Ramos (cell line): ENCODE results near the gene PHRF1.

ENCODE experiments used
- in situ Hi-C: fragments of 300-500 bp; cut with MboI; formaldehyde crosslinking; loops from one replicate; pipeline ENCODE4 v1.14.3; 2022; ENCODE audit warnings: low sequenced_read_pairs; ENCODE audit not compliant: unreplicated experiment

Gene PHRF1

GRCh38 chr11:575996-576768 is at the start of gene PHRF1:
PHRF1 (plus strand) TSS chr11:576470; CDS start chr11:581513, 5,043 bp downstream.
- in situ Hi-C loops, result no loop called here

DNA sequence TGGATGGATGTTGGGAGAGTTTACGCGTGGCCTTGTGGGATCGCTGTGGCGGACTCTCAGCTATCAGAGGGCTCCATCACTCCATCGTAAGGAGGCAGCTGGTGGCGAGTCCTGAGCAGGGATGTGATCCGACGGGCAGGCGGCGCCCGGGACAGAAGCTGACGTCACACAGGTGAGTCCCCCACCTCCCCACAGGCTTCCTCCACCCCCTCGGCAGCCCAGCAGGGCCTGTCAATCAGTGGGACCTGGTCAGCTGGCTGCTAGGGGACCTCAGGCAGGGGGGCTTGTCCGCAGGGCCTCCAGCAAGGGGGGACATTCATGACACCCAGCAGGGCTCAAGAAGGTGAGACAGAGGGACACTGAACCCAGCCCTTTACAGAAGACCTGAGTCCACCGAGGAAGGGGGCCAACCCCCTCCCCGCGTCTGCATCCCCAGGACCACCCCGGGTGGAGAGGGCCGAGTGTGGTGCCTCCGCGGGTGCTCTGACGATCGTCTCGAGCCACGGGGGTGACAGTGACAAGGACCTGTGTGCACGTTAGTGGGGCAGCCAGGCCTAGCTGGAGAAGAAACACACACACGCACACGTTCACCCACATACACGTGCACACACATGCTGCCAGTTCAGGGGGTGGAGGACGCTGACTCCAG is 48.0 kb upstream of the PHRF1 start:
- in situ Hi-C loops, result no loop called here

- in situ Hi-C loops, result no loop called here
Measured at GRCh38 chr11:528815-529727, 47.2 kb upstream of the PHRF1 start.

DNA sequence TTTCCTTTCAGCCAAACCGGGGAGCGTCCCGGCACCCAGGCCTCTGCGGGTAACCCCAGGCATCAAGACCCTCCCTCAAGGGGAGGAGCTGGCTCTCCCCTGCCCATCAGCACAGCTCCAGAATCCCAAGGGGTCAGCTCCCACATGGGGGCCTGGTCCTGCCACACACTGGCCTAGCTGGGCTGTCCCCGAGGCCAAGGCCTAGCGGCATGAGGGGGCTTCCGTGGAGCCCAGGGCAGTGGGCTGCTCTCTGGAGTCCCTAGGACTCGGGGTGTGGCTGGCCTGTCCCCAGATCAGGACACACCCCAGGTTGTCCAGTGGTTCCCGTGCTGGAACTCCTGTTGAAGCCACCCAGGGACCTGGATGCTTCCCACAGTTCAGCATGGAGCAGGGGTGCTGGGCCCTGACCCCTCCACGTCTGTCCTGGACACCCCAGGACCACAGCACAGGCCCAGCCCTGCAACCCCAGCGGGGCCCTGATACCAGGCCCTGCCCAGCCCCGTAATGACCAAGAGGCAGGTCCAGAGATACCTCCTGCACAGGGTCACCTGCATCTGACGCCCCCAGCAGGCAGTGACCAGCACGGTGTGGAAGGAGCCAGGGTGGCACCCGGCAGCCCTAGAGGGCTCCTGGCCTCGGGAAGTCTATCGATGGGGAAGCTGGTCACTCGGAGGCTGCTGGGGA is 46.4 kb upstream of the PHRF1 start:
- in situ Hi-C loops, result no loop called here

- in situ Hi-C loops, result no loop called here
Measured at GRCh38 chr11:530960-531831, 45.1 kb upstream of the PHRF1 start.

- in situ Hi-C loops, result no loop called here
Measured at GRCh38 chr11:531919-532526, 44.2 kb upstream of the PHRF1 start.

GRCh38 chr11:532527-532985 is 43.7 kb upstream of the PHRF1 start:
- in situ Hi-C loops, result no loop called here

DNA sequence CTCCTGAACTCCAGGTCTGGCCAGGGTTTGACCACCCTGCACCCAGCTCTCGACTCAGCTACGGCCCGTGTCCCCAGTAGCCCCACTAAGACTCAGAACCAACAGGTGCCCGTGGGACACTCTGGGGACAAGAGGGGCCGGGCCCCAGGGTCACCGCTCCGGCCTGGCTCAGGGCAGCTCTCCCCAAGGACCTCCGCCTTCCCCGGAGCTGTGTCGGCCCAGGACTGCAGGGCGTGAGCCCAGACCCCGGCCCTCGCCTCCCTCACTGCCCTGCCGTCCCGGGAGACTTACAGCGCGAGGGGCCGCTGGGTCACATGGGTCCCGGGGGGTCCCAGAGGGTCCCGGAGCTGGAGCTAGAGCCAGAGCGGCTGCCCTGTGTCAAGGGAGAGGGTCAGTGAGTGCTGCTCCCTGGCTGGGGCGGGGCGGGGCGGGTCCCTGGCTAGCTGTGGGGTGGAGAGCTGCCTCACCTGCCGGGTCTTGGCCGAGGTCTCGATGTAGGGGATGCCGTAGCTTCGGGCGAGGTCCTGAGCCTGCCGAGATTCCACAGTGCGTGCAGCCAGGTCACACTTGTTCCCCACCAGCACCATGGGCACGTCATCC is 43.2 kb upstream of the PHRF1 start:
- in situ Hi-C loops, result no loop called here

DNA sequence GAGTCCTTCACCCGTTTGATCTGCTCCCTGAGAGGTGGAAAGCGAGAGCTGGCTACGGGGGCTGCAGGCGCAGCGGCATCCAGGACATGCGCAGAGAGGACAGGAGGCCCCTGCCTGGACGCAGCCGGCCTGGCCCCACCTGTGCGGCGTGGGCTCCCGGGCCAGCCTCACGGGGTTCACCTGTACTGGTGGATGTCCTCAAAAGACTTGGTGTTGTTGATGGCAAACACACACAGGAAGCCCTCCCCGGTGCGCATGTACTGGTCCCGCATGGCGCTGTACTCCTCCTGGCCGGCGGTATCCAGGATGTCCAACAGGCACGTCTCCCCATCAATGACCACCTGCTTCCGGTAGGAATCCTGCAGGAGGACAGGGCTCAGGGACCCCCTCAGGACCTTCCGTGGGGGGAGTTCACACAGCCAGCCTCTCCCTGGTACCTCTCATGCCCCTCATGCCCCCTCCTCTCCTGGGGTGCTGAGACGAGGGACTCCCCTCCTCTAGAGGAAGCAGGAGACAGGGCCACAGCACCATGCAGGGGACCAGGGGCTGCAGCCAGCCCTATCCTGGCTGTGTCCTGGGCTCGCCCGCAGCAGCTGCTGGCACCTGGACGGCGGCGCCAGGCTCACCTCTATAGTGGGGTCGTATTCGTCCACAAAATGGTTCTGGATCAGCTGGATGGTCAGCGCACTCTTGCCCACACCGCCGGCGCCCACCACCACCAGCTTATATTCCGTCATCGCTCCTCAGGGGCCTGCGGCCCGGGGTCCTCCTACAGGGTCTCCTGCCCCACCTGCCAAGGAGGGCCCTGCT is 42.5 kb upstream of the PHRF1 start:
- in situ Hi-C loops, result no loop called here

GRCh38 chr11:534396-535209 is 41.7 kb upstream of the PHRF1 start:
- in situ Hi-C loops, result no loop called here

DNA sequence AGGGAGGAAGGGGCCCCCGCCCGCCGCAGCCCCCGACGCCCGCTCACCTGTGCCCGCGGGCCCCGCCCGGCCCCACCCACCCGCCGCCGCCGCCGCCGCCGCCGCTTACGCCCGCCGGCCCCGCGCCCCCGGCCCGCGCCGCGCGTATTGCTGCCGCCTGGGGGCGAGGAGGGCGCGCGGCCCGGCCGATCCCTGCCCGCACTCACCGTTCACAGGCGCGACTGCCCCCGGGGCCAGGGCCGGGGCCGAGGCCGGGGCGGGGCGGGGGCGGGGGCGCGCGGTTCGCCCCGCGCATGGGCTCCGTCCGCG is 41.1 kb upstream of the PHRF1 start:
- in situ Hi-C loops, result no loop called here

GRCh38 chr11:535519-536454 is 40.5 kb upstream of the PHRF1 start, which contains the start of gene HRAS:
HRAS (minus strand) TSS chr11:535576.
- in situ Hi-C loops, result no loop called here

GRCh38 chr11:536841-537621 is 39.2 kb upstream of the PHRF1 start, which contains the start of gene LRRC56:
LRRC56 (plus strand) TSS chr11:537527; CDS start chr11:540685, 3,158 bp downstream.
- in situ Hi-C loops, result no loop called here

GRCh38 chr11:537622-538430 is 38.4 kb upstream of the PHRF1 start:
- in situ Hi-C loops, result no loop called here
